Psoas muscle (tissue), 8 donors: Measurements from ENCODE around the gene GPR17. TPM values are rescaled to one million over a fixed set of nuclear protein-coding genes. Genes with fewer than 3 reads are reported as not detected.

Experiments
- ATAC-seq, 4 donors: fragments of 200-7000 bp; cut with Tn5 transposase; one replicate each; pipeline ENCODE4 v1.9.1; 2020; ENCODE audit warnings: moderate library complexity in 3 of 4, mild to moderate bottlenecking in 2 of 4
- DNase-seq, 2 donors: peaks; one replicate each; pipeline ENCODE4 v3.0.0-alpha.2; 2020
- H3K27ac ChIP-seq: fragments of 200-600 bp; one replicate; pipeline ENCODE4 v1.8.0; 2022
- H3K27me3 ChIP-seq, 3 donors: fragments of 200-600 bp in 1 of 3; one replicate each; pipeline versions ENCODE4 v1.6.1 to v1.8.0; 2013 to 2022; ENCODE audit warnings: low read length in 2 of 3, mild to moderate bottlenecking in 2 of 3, moderate library complexity in 1 of 3; ENCODE audit not compliant: insufficient read depth in 3 of 3
- H3K36me3 ChIP-seq, 2 donors: fragments of 200-600 bp in 1 of 2; one replicate each; pipeline versions ENCODE4 v1.6.1 to v1.8.0; 2013 to 2022; ENCODE audit warnings: low read depth in 1 of 2, mild to moderate bottlenecking in 1 of 2, moderate library complexity in 1 of 2; ENCODE audit not compliant: insufficient read depth in 1 of 2
- H3K4me1 ChIP-seq: fragments of 200-600 bp; one replicate; pipeline ENCODE4 v1.8.0; 2022
- H3K4me3 ChIP-seq: fragments of 200-600 bp; one replicate; pipeline ENCODE4 v1.8.0; 2022; ENCODE audit warnings: mild to moderate bottlenecking
- H3K9me3 ChIP-seq: fragments of 200-600 bp; one replicate; pipeline ENCODE4 v1.8.0; 2022
- CTCF ChIP-seq: fragments of 200-600 bp; IDR thresholded peaks from one replicate; pipeline ENCODE4 v1.8.0; 2022; ENCODE audit warnings: antibody characterized with exemption
- WGBS, 3 donors: extraction: QIAGEN DNeasy Blood & Tissue Kit; methylation state at CpG; one replicate each; pipeline versions ENCODE4 v1.1.6 to v1.1.7; 2013; 5-methylcytosine and 5-hydroxymethylcytosine counted together
- intact Hi-C, 2 donors: fragments of 100-400 bp; cut with DNase I; formaldehyde crosslinking; loops; one replicate each; pipeline versions ENCODE4 v1.11.0 to v1.14.2; 2022
- polyA plus RNA-seq, 3 donors: library from polyadenylated mRNA; stranded (reverse); fragments of 200-250 nt; gene quantifications; one replicate each; pipeline ENCODE4 v1.2.3, GENCODE V29; 2013
- total RNA-seq, 4 donors: library from RNA; stranded (reverse); fragmentation: NEBNext Ultra II Directional in 2 of 4; extraction: Animal tissue kit (Norgen Biotek cat#: 25700) in 2 of 4; gene quantifications; one replicate each; pipeline versions ENCODE4 v1.2.1 to v1.2.4, GENCODE V29; 2021 to 2023
- donor health status: healthy with polysubstance abuse.
- donor health status: DM: no; HTN: no; CAD: no; lungs with moderate emphysema.
- donor health status: Bipolar disorder and iron deficiency.
- donor health status: healthy.
- donor health status: DM: yes; HTN: yes; CAD: no.
- donor health status: DM: no; HTN: no; CAD: no.
- donor health status: DM: no; HTN: no; CAD: no.
- donor health status: DM: yes; HTN: yes; CAD: no.

Gene GPR17
- total and polyA plus RNA-seq, 7 donors, result 0.14 to 0.35 (median 0.19) TPM; not detected in 3

DNA sequence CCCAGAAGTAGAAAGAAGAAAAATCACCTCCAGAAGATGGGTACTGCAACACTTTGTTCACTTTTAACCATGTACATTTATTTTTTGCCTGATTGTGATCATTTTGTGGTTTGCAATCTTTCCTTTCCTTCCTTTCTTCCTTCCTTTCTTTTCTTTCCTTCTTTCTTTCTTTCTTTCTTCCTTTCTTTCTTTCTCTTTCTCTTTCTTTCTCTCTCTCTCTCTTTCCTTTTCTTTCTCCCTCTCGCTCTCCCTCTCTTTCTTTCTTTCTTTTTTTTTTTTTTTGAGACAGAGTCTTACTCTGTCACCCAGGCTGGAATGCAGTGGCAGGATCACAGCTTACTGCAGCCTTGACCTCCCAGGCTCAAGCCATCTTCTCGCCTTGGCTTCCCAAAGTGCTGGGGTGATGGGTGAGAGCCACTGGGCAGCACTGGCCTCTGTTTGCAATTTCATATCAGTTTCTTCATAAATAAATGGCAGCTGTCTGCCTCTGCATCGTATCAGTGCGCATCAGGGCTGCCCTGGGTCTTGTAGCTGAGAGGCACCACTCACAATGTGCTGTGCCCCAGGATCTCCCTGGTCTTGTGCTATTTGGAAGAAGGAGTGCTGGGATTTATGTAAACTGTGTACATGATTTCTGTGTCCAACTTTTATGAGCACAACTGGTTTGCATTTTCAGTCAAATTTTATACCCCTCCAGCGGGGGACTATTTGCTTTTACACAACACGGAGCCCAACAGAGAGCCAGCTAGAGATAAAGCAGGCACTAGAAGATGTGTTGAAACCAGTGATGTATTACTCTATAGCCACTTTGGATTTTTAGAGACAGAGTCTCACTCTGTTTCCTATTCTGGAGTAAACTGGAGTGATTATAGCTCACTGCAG, 36.3 kb downstream of the GPR17 start:
- WGBS, 3 donors, result 94 to 95% (median 95%) methylated on average over 6 of the region's 6 CpGs
- no peaks in the 10 kb centered on the region for H3K9me3 ChIP-seq
- peaks cover 6% of the 10 kb centered on the region for H3K4me1 ChIP-seq
- intact Hi-C loops, result no loop called here
- DNase-seq (no peak), ATAC-seq (no peak)
- TF ChIP-seq CTCF, result no peak
- peak overlapping the region; percentile 59 for H3K4me3 ChIP-seq
- H3K27ac ChIP-seq, result no peak overlapping the region
- no peaks in the 10 kb centered on the region for H3K36me3 ChIP-seq
- no peaks in the 10 kb centered on the region for H3K27me3 ChIP-seq

GRCh38 chr2:127683056-127683455, 37.1 kb downstream of the GPR17 start:
- no peaks in the 10 kb centered on the region for H3K36me3 ChIP-seq
- peaks cover 6% of the 10 kb centered on the region for H3K4me1 ChIP-seq
- no peak overlapping the region for H3K4me3 ChIP-seq
- intact Hi-C loops, result no loop called here
- H3K27ac ChIP-seq, result no peak overlapping the region
- DNase-seq, result no peak
- no peak for TF ChIP-seq CTCF
- no peak for ATAC-seq
- H3K27me3 ChIP-seq, result no peaks in the 10 kb centered on the region
- H3K9me3 ChIP-seq, result no peaks in the 10 kb centered on the region

- H3K4me3 ChIP-seq, result no peak overlapping the region
- no peak overlapping the region for H3K27ac ChIP-seq
- no peaks in the 10 kb centered on the region for H3K36me3 ChIP-seq
- peaks cover 6% of the 10 kb centered on the region for H3K4me1 ChIP-seq
- no peaks in the 10 kb centered on the region for H3K27me3 ChIP-seq
- TF ChIP-seq CTCF, result no peak
- peak in 1 of 2 donors; percentile 64 for DNase-seq
- ATAC-seq, result no peak
- intact Hi-C loops, result no loop called here
- WGBS, 3 donors, result 28 to 52% (median 30%) methylated on average over 15 of the region's 15 CpGs
- H3K9me3 ChIP-seq, result no peaks in the 10 kb centered on the region
Measured at GRCh38 chr2:127683757-127684156, 37.8 kb downstream of the GPR17 start.

- Histone ChIP-seq H3K4me3 (no peak overlapping the region), H3K9me3 (no peaks in the 10 kb centered on the region), H3K4me1 (peaks cover 6% of the 10 kb centered on the region), H3K27ac (no peak overlapping the region), H3K27me3 (no peaks in the 10 kb centered on the region), H3K36me3 (no peaks in the 10 kb centered on the region)
- TF ChIP-seq CTCF, result no peak
- WGBS, 3 donors, result 58 to 72% (median 67%) methylated on average over 8 of the region's 8 CpGs
- intact Hi-C loops, result no loop called here
- no peak for DNase-seq
- ATAC-seq, result no peak
Measured at GRCh38 chr2:127685410-127686080, 39.6 kb downstream of the GPR17 start.
